ENCODE results near the gene SNX4.
A peak's percentile ranks its signal among the peaks of the same experiment; 100 is the strongest.

Gene SNX4

GRCh38 chr3:125440970-125441369, 79.0 kb downstream of the SNX4 start:
- TF ChIP-seq CTCF (IDR thresholded peaks at IDR 0.05; ENCODE audit: low read depth, low read length, missing control alignments) = no peak
- DNase-seq (ENCODE audit: low read depth) = no peak
- in situ Hi-C loops (cut with HindIII; ENCODE audit: low sequenced_read_pairs) = loop anchor here (25.0 kb wide), 1 partner anchor 679 kb away; no protein-coding TSS in a partner anchor
- no peak overlapping the region for H3K4me3 ChIP-seq (ENCODE audit: low read depth, low read length)

GRCh38 chr3:125440559-125440955, 79.4 kb downstream of the SNX4 start:
- H3K4me3 ChIP-seq (ENCODE audit: low read depth, low read length) = no peak overlapping the region
- no peak for DNase-seq (ENCODE audit: low read depth)
- no peak for TF ChIP-seq CTCF (IDR thresholded peaks at IDR 0.05; ENCODE audit: low read depth, low read length, missing control alignments)
- in situ Hi-C loops (cut with HindIII; ENCODE audit: low sequenced_read_pairs) = loop anchor here (25.0 kb wide), 1 partner anchor 678 kb away; no protein-coding TSS in a partner anchor

- in situ Hi-C loops (cut with HindIII; ENCODE audit: low sequenced_read_pairs) = loop anchor here (10.0 to 25.0 kb wide), 2 partner anchors 503 to 676 kb away; partner anchors contain the start of gene MUC13
- H3K4me3 ChIP-seq (ENCODE audit: low read depth, low read length) = no peak overlapping the region
- peak; percentile 19 for DNase-seq (ENCODE audit: low read depth)
- TF ChIP-seq CTCF (IDR thresholded peaks at IDR 0.05; ENCODE audit: low read depth, low read length, missing control alignments) = peak; percentile 97
Observed at GRCh38 chr3:125437631-125438435, 82.2 kb downstream of the SNX4 start.

- in situ Hi-C loops (cut with HindIII; ENCODE audit: low sequenced_read_pairs) = loop anchor here (10.0 to 25.0 kb wide), 2 partner anchors 502 to 675 kb away; partner anchors contain the start of gene MUC13
- no peak for TF ChIP-seq CTCF (IDR thresholded peaks at IDR 0.05; ENCODE audit: low read depth, low read length, missing control alignments)
- no peak for DNase-seq (ENCODE audit: low read depth)
- H3K4me3 ChIP-seq (ENCODE audit: low read depth, low read length) = no peak overlapping the region
Observed at GRCh38 chr3:125436921-125437320, 83.1 kb downstream of the SNX4 start.

- DNase-seq (ENCODE audit: low read depth) = no peak
- in situ Hi-C loops (cut with HindIII; ENCODE audit: low sequenced_read_pairs) = loop anchor here (10.0 to 25.0 kb wide), 2 partner anchors 500 to 673 kb away; partner anchors contain the start of gene MUC13
- no peak overlapping the region for H3K4me3 ChIP-seq (ENCODE audit: low read depth, low read length)
- no peak for TF ChIP-seq CTCF (IDR thresholded peaks at IDR 0.05; ENCODE audit: low read depth, low read length, missing control alignments)
Observed at GRCh38 chr3:125435231-125435630, 84.8 kb downstream of the SNX4 start.

GRCh38 chr3:125434582-125435011, 85.4 kb downstream of the SNX4 start:
- DNase-seq (ENCODE audit: low read depth) = no peak
- no peak overlapping the region for H3K4me3 ChIP-seq (ENCODE audit: low read depth, low read length)
- in situ Hi-C loops (cut with HindIII; ENCODE audit: low sequenced_read_pairs) = loop anchor here (10.0 to 25.0 kb wide), 2 partner anchors 500 to 672 kb away; partner anchors contain the start of gene MUC13
- no peak for TF ChIP-seq CTCF (IDR thresholded peaks at IDR 0.05; ENCODE audit: low read depth, low read length, missing control alignments)
